ENCODE measurements around the gene CUTC. TPM values are rescaled to one million over a fixed set of nuclear protein-coding genes. Genes with fewer than 3 reads are reported as not detected.

The CUTC gene
- total and polyA plus RNA-seq, 4 donors, result 10.3 to 23.4 (median 17.3) TPM

GRCh38 chr10:99754670-99755069 lies 22.6 kb downstream of the CUTC start (continued):
- TF ChIP-seq, protein P1, sequence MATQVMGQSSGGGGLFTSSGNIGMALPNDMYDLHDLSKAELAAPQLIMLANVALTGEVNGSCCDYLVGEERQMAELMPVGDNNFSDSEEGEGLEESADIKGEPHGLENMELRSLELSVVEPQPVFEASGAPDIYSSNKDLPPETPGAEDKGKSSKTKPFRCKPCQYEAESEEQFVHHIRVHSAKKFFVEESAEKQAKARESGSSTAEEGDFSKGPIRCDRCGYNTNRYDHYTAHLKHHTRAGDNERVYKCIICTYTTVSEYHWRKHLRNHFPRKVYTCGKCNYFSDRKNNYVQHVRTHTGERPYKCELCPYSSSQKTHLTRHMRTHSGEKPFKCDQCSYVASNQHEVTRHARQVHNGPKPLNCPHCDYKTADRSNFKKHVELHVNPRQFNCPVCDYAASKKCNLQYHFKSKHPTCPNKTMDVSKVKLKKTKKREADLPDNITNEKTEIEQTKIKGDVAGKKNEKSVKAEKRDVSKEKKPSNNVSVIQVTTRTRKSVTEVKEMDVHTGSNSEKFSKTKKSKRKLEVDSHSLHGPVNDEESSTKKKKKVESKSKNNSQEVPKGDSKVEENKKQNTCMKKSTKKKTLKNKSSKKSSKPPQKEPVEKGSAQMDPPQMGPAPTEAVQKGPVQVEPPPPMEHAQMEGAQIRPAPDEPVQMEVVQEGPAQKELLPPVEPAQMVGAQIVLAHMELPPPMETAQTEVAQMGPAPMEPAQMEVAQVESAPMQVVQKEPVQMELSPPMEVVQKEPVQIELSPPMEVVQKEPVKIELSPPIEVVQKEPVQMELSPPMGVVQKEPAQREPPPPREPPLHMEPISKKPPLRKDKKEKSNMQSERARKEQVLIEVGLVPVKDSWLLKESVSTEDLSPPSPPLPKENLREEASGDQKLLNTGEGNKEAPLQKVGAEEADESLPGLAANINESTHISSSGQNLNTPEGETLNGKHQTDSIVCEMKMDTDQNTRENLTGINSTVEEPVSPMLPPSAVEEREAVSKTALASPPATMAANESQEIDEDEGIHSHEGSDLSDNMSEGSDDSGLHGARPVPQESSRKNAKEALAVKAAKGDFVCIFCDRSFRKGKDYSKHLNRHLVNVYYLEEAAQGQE (IDR thresholded peaks at IDR 0.05), result peak; percentile 60
- TF ChIP-seq MAX (IDR thresholded peaks at IDR 0.05) (peak; percentile 79), GABPA (IDR thresholded peaks at IDR 0.05 in 1 of 2, conservative IDR thresholded peaks at IDR 0.05 in 1 of 2) (peak in 1 of 2 donors; percentile 27), HNF4G (IDR thresholded peaks at IDR 0.05) (peak; percentile 64), RAD21 (IDR thresholded peaks at IDR 0.05) (peak; percentile 31 to 53), YY1 (IDR thresholded peaks at IDR 0.05) (peak; percentile 93), RXRA (IDR thresholded peaks at IDR 0.05) (peak; percentile 58 to 80), JUND (IDR thresholded peaks at IDR 0.05) (peak; percentile 58 to 94), TAF1 (conservative IDR thresholded peaks at IDR 0.05) (no peak)

DNA sequence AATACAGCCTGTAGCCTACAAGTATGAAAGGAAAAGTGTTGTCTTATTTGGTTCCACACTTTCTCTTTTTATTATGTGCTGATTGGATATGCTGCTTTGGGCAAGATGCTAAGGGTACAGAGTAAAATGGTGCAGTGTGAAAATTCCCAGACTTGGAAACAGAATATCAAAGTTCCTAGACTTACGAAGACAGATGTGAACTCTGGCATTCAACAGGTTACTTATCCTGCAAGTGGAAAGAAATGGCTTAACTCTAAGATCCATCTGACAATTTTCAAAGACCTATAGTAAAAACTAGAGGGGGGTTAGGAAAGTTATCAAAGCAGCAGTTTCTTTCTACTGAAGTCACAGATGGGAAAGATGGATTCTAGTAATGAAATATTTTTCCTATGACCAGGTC lies 24.1 kb downstream of the CUTC start:
- no peak for DNase-seq (ENCODE audit: low spot score)
- H3K4me3 ChIP-seq (ENCODE audit: low read depth in 1 of 3, low read length in 3 of 3), result no peak overlapping the region
- WGBS, result 97% methylated on average over 1 of the region's 1 CpG
- H3K27ac ChIP-seq (ENCODE audit: low read depth in 1 of 2, low read length in 2 of 2), result no peak overlapping the region
- peaks cover 2 to 13% (median 4%) of the 10 kb centered on the region in 4 donors for H3K4me1 ChIP-seq (ENCODE audit: control insufficient read depth in 4 of 4, insufficient read depth in 4 of 4, low read length in 3 of 4)
- H3K27me3 ChIP-seq (ENCODE audit: control insufficient read depth in 4 of 4, insufficient read depth in 4 of 4, low read length in 3 of 4), result no peaks in the 10 kb centered on the region
- peaks cover 7 to 31% (median 29%) of the 10 kb centered on the region in 4 donors for H3K36me3 ChIP-seq (ENCODE audit: control insufficient read depth in 4 of 4, insufficient read depth in 3 of 4, low read depth in 1 of 4, low read length in 3 of 4)
- no peaks in the 10 kb centered on the region for H3K9me3 ChIP-seq (ENCODE audit: control insufficient read depth in 4 of 4, low read length in 3 of 4)
- TF ChIP-seq NR2F2 (IDR thresholded peaks at IDR 0.05) (no peak), CTCF (IDR thresholded peaks at IDR 0.05; ENCODE audit: low read depth, low read length, missing input control) (no peak), EGR1 (IDR thresholded peaks at IDR 0.05; ENCODE audit: low read depth in 2 of 2) (no peak), RXRA (IDR thresholded peaks at IDR 0.05) (no peak), HNF4G (IDR thresholded peaks at IDR 0.05) (no peak), RAD21 (IDR thresholded peaks at IDR 0.05) (no peak)
- TF ChIP-seq, protein P2, sequence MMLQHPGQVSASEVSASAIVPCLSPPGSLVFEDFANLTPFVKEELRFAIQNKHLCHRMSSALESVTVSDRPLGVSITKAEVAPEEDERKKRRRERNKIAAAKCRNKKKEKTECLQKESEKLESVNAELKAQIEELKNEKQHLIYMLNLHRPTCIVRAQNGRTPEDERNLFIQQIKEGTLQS (IDR thresholded peaks at IDR 0.05), result no peak
- TF ChIP-seq, protein P3, sequence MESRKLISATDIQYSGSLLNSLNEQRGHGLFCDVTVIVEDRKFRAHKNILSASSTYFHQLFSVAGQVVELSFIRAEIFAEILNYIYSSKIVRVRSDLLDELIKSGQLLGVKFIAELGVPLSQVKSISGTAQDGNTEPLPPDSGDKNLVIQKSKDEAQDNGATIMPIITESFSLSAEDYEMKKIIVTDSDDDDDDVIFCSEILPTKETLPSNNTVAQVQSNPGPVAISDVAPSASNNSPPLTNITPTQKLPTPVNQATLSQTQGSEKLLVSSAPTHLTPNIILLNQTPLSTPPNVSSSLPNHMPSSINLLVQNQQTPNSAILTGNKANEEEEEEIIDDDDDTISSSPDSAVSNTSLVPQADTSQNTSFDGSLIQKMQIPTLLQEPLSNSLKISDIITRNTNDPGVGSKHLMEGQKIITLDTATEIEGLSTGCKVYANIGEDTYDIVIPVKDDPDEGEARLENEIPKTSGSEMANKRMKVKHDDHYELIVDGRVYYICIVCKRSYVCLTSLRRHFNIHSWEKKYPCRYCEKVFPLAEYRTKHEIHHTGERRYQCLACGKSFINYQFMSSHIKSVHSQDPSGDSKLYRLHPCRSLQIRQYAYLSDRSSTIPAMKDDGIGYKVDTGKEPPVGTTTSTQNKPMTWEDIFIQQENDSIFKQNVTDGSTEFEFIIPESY (IDR thresholded peaks at IDR 0.05), result no peak
- TF ChIP-seq, protein P1 (IDR thresholded peaks at IDR 0.05), result no peak
- H3K9ac ChIP-seq (ENCODE audit: low read depth in 1 of 2, low read length in 2 of 2), result no peak overlapping the region

Measured in liver (tissue), 9 donors.